Activated T-cell treated with anti-CD3 and anti-CD28 coated beads, Interleukin-2, amount 50 U/mL, for 1 hour (primary cell): ENCODE data around the gene DYNC2LI1.

Experiments
- DNase-seq: peaks from one replicate; pipeline ENCODE4 v3.0.0-alpha.2; 2020

The DYNC2LI1 gene

GRCh38 chr2:43764086-43764705 is 9.6 kb upstream of the DYNC2LI1 start:
- DNase-seq, result no peak

- DNase-seq, result no peak
Observed at GRCh38 chr2:43766006-43766405, 7.8 kb upstream of the DYNC2LI1 start.

- no peak for DNase-seq
Observed at GRCh38 chr2:43774617-43775016, 778 bp downstream of the DYNC2LI1 start.

- no peak for DNase-seq
Observed at GRCh38 chr2:43776324-43776723, 2.5 kb downstream of the DYNC2LI1 start.

- DNase-seq, result no peak
Observed at GRCh38 chr2:43777306-43777926, 3.6 kb downstream of the DYNC2LI1 start.

GRCh38 chr2:43778233-43778632 is 4.4 kb downstream of the DYNC2LI1 start:
- no peak for DNase-seq

- no peak for DNase-seq
Observed at GRCh38 chr2:43787895-43788294, 14.1 kb downstream of the DYNC2LI1 start.

GRCh38 chr2:43788646-43789045 is 14.8 kb downstream of the DYNC2LI1 start:
- no peak for DNase-seq

- DNase-seq, result no peak
Observed at GRCh38 chr2:43790147-43790546, 16.3 kb downstream of the DYNC2LI1 start.

- DNase-seq, result no peak
Observed at GRCh38 chr2:43791035-43791765, 17.4 kb downstream of the DYNC2LI1 start.

GRCh38 chr2:43792653-43793052 is 18.8 kb downstream of the DYNC2LI1 start:
- DNase-seq, result no peak

GRCh38 chr2:43794956-43795355 is 21.1 kb downstream of the DYNC2LI1 start:
- DNase-seq, result no peak

- no peak for DNase-seq
Observed at GRCh38 chr2:43796206-43796605, 22.4 kb downstream of the DYNC2LI1 start.

GRCh38 chr2:43798300-43798699 is 24.5 kb downstream of the DYNC2LI1 start:
- DNase-seq, result no peak

- no peak for DNase-seq
Observed at GRCh38 chr2:43800894-43801293, 27.1 kb downstream of the DYNC2LI1 start.

- DNase-seq, result no peak
Observed at GRCh38 chr2:43802135-43802534, 28.3 kb downstream of the DYNC2LI1 start.

GRCh38 chr2:43803113-43803512 is 29.3 kb downstream of the DYNC2LI1 start:
- DNase-seq, result no peak

GRCh38 chr2:43806719-43807031 is 32.8 kb downstream of the DYNC2LI1 start:
- no peak for DNase-seq

GRCh38 chr2:43810452-43810851 is 36.6 kb downstream of the DYNC2LI1 start:
- no peak for DNase-seq

- DNase-seq, result no peak
Observed at GRCh38 chr2:43810888-43811287, 37.0 kb downstream of the DYNC2LI1 start.

GRCh38 chr2:43812006-43812405 is 38.2 kb downstream of the DYNC2LI1 start:
- no peak for DNase-seq

GRCh38 chr2:43812947-43813346 is 39.1 kb downstream of the DYNC2LI1 start:
- DNase-seq, result no peak

GRCh38 chr2:43814711-43815110 is 40.9 kb downstream of the DYNC2LI1 start:
- no peak for DNase-seq

GRCh38 chr2:43818761-43819160 is 44.9 kb downstream of the DYNC2LI1 start:
- DNase-seq, result no peak
